ENCODE results near the gene SEC16A.

The SEC16A gene

DNA sequence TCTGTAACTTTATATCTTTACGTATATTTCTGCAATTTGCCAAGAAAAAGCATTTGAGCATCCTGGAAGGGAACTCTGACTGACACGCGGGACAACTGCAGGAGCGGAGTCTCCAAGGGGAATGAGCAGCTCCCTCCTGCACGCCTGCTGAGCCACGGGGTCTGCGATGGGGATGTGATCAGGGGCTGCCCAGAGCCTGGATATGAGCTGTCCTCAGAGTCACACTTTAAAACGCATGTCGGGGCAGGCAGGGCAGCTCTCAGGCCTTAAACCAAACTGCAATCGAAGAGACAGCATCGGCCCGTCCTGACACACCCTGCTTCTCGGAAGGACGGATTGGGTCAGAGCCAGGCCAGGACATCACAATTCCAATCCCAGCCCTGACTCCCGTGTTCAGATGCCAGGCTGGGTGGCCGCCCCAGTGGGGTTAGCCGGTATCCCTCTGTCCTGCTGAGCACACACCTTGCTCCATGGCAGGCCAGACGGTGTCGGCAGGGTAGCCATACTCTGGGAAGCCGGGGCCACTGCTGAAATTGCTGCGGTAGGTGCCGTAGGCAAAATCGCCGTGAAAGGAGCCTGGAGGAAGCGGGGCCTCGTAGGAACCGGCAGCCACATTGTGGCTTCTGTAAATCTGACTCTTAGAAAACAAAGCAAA lies 17.2 kb downstream of the SEC16A start:
- Histone ChIP-seq H3K36me3 (ENCODE audit: control insufficient read depth in 1 of 2, insufficient read depth in 2 of 2, low read length in 2 of 2) (peaks cover 70 to 96% of the 10 kb centered on the region in 2 donors), H3K4me1 (ENCODE audit: control insufficient read depth in 1 of 2, insufficient read depth in 2 of 2, low read length in 2 of 2) (no peaks in the 10 kb centered on the region), H3K4me3 (ENCODE audit: low read depth in 1 of 2, low read length in 2 of 2) (no peak overlapping the region), H3K9ac (ENCODE audit: low read depth in 1 of 2, low read length in 2 of 2) (no peak overlapping the region), H3K27me3 (ENCODE audit: control insufficient read depth in 1 of 2, insufficient read depth in 2 of 2, low read length in 2 of 2) (no peaks in the 10 kb centered on the region), H3K9me3 (ENCODE audit: control insufficient read depth in 1 of 2, low read length in 2 of 2) (no peaks in the 10 kb centered on the region), H3K27ac (ENCODE audit: low read depth, low read length) (no peak overlapping the region)

DNA sequence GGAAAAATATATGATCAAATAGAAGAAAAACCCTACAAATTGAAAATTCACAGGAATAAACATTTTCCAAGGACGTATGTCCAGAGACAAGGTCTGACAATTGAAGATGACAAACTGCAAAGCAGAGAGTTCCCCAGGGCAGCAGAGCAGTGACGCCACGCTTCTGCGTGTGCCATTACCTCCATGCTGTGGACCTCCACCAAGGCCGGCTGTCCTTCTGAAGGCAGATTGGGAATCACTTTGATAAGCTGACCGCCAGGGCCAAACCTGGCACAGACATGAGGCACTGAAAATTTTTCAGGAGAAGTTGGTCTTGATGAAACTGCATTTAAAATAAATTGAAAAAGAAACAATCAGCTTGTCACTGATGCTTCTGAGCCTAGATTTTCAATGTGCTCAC lies 18.6 kb downstream of the SEC16A start:
- Histone ChIP-seq H3K4me3 (ENCODE audit: low read depth in 1 of 2, low read length in 2 of 2) (no peak overlapping the region), H3K9ac (ENCODE audit: low read depth in 1 of 2, low read length in 2 of 2) (no peak overlapping the region), H3K27me3 (ENCODE audit: control insufficient read depth in 1 of 2, insufficient read depth in 2 of 2, low read length in 2 of 2) (no peaks in the 10 kb centered on the region), H3K27ac (ENCODE audit: low read depth, low read length) (no peak overlapping the region), H3K9me3 (ENCODE audit: control insufficient read depth in 1 of 2, low read length in 2 of 2) (no peaks in the 10 kb centered on the region), H3K4me1 (ENCODE audit: control insufficient read depth in 1 of 2, insufficient read depth in 2 of 2, low read length in 2 of 2) (no peaks in the 10 kb centered on the region), H3K36me3 (ENCODE audit: control insufficient read depth in 1 of 2, insufficient read depth in 2 of 2, low read length in 2 of 2) (peaks cover 72 to 94% of the 10 kb centered on the region in 2 donors)

DNA sequence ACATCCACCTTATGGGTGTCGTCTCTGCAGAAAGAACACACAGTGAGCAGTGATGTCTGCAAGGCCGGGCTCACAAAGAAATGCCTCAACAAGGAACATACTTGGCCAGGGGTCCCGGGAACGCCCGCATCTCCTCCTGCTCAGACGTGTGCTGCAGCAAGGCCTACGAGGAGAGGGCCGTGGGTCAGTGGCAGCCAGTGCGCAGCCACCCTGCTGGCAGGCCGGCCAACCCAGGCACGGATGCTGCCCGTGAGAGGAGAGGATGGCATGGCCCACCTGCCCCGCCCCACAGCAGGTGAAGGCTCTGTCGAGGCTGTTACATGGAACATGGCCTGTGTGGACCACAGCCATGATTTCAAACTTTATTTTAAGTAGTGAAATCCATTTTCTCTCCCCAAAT lies 19.3 kb downstream of the SEC16A start:
- H3K4me3 ChIP-seq (ENCODE audit: low read depth in 1 of 2, low read length in 2 of 2), result no peak overlapping the region

DNA sequence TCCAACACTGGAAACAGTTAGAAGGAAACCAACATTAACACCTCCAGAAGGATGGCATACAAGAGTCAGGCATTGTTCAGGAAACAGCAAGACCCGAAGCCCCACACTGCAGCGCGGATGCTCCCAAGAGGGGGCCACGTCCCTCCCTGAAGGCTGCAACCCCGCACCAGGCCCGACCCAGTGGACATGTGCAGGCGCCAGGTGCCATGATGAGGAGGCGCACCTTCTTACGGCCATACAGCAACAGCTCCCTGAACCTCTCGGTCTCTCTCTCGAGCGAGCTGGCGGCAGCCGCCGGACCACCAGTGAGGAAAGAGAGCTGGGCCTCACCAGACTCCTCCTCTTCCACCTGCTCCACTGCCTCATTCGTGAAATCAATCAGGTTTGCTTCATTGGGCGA lies 20.2 kb downstream of the SEC16A start:
- Histone ChIP-seq H3K4me3 (ENCODE audit: low read depth in 1 of 2, low read length in 2 of 2) (no peak overlapping the region), H3K27me3 (ENCODE audit: control insufficient read depth in 1 of 2, insufficient read depth in 2 of 2, low read length in 2 of 2) (no peaks in the 10 kb centered on the region), H3K9ac (ENCODE audit: low read depth in 1 of 2, low read length in 2 of 2) (no peak overlapping the region), H3K27ac (ENCODE audit: low read depth, low read length) (no peak overlapping the region), H3K4me1 (ENCODE audit: control insufficient read depth in 1 of 2, insufficient read depth in 2 of 2, low read length in 2 of 2) (no peaks in the 10 kb centered on the region), H3K36me3 (ENCODE audit: control insufficient read depth in 1 of 2, insufficient read depth in 2 of 2, low read length in 2 of 2) (peaks cover 72 to 95% of the 10 kb centered on the region in 2 donors), H3K9me3 (ENCODE audit: control insufficient read depth in 1 of 2, low read length in 2 of 2) (no peaks in the 10 kb centered on the region)

More for the DNA sequence above, 19.3 kb downstream of the SEC16A start:
- H3K9me3 ChIP-seq (ENCODE audit: control insufficient read depth in 1 of 2, low read length in 2 of 2), result no peaks in the 10 kb centered on the region
- H3K27ac ChIP-seq (ENCODE audit: low read depth, low read length), result no peak overlapping the region
- H3K4me1 ChIP-seq (ENCODE audit: control insufficient read depth in 1 of 2, insufficient read depth in 2 of 2, low read length in 2 of 2), result no peaks in the 10 kb centered on the region
- no peak overlapping the region for H3K9ac ChIP-seq (ENCODE audit: low read depth in 1 of 2, low read length in 2 of 2)
- peaks cover 78 to 96% of the 10 kb centered on the region in 2 donors for H3K36me3 ChIP-seq (ENCODE audit: control insufficient read depth in 1 of 2, insufficient read depth in 2 of 2, low read length in 2 of 2)
- H3K27me3 ChIP-seq (ENCODE audit: control insufficient read depth in 1 of 2, insufficient read depth in 2 of 2, low read length in 2 of 2), result no peaks in the 10 kb centered on the region

DNA sequence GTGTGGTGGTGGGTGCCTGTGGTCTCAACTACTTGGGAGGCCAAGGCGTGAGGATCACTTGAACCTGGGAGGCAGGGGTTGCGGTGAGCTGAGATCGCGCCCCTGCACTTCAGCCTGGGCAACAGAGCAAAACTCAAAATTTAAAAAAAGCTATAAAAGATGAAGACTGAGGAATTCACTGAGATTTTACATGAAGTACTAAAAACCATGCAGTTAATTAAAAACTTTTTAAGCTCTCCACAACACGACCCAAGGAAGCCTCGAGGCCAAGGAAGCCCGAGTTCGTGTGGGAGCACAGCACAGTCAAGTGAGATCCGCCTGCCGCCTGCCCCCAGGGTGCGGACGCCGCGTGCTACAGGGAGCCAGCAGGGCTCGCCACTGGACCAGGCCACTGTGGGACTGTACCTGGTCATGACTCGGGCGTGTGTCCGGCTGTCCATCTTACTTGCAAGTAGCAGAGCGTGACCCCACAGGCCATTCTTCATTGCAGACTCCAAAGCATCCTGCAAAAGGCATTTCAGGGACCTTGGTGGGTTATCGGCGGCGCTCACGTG lies 22.0 kb downstream of the SEC16A start:
- Histone ChIP-seq H3K9me3 (ENCODE audit: control insufficient read depth in 1 of 2, low read length in 2 of 2) (no peaks in the 10 kb centered on the region), H3K27ac (ENCODE audit: low read depth, low read length) (no peak overlapping the region), H3K4me3 (ENCODE audit: low read depth in 1 of 2, low read length in 2 of 2) (no peak overlapping the region), H3K36me3 (ENCODE audit: control insufficient read depth in 1 of 2, insufficient read depth in 2 of 2, low read length in 2 of 2) (peaks cover 67 to 95% of the 10 kb centered on the region in 2 donors), H3K9ac (ENCODE audit: low read depth in 1 of 2, low read length in 2 of 2) (no peak overlapping the region), H3K4me1 (ENCODE audit: control insufficient read depth in 1 of 2, insufficient read depth in 2 of 2, low read length in 2 of 2) (no peaks in the 10 kb centered on the region), H3K27me3 (ENCODE audit: control insufficient read depth in 1 of 2, insufficient read depth in 2 of 2, low read length in 2 of 2) (no peaks in the 10 kb centered on the region)

DNA sequence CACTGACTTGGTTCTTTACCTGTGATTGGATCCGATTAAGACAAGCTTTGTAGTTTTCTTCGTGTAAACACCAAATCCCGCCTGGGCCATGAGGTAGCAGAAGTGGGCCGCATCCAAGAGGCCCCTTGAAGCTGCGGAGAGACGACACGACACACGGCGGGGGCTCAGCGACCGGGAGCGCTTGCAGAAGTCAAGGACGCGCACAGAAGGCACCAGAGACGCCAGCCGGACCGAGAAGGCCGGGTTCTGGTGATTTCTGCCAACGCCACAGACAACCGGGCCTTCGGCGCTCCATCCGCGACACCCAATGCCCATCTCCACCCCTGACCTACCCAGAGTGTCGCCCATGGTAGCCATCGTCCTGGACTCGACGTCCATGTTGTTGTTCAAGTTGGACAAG lies 23.4 kb downstream of the SEC16A start:
- H3K4me1 ChIP-seq (ENCODE audit: control insufficient read depth in 1 of 2, insufficient read depth in 2 of 2, low read length in 2 of 2), result no peaks in the 10 kb centered on the region
- H3K27me3 ChIP-seq (ENCODE audit: control insufficient read depth in 1 of 2, insufficient read depth in 2 of 2, low read length in 2 of 2), result no peaks in the 10 kb centered on the region
- peaks cover 71 to 95% of the 10 kb centered on the region in 2 donors for H3K36me3 ChIP-seq (ENCODE audit: control insufficient read depth in 1 of 2, insufficient read depth in 2 of 2, low read length in 2 of 2)
- no peak overlapping the region for H3K4me3 ChIP-seq (ENCODE audit: low read depth in 1 of 2, low read length in 2 of 2)
- no peak overlapping the region for H3K9ac ChIP-seq (ENCODE audit: low read depth in 1 of 2, low read length in 2 of 2)
- H3K27ac ChIP-seq (ENCODE audit: low read depth, low read length), result no peak overlapping the region
- H3K9me3 ChIP-seq (ENCODE audit: control insufficient read depth in 1 of 2, low read length in 2 of 2), result no peaks in the 10 kb centered on the region

DNA sequence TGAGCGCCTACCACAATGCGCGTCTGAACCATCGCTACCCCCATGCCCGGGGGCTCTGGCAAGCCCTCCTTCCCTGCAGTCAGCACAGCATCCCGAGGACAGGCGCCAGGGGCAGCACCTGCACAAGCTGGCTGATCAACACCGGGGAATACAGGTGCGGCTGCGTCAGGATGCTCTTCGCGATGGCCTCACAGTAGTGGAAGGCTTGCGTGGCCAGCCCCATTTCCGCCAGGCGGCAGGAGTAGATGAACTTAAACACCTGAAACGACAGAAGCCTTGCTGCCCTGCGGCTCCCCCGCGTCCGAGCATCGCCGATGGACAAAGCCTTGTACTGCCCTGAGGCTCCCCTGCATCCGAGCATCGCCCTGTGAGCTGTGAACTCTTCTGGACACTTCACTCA lies 25.5 kb downstream of the SEC16A start:
- H3K27ac ChIP-seq (ENCODE audit: low read depth, low read length), result no peak overlapping the region

DNA sequence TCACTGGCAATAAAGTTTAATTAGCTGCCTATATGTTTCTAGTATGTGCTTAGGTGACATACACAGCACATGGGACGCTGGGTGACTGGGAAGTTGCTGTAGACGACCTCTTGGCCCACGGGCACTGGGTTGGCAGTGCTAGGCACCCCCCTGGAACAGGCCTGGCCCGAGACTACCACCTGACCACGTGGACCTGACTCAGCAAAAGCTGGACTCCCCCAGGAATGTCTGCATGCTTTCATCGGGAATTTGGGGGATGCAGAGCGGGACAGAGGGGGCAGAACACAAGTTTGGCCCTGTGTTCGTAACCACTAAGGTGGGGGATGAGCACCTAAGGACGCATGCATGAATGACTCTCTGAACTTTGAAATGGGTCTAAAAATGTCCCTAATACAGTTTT lies 26.6 kb downstream of the SEC16A start:
- no peaks in the 10 kb centered on the region for H3K4me1 ChIP-seq (ENCODE audit: control insufficient read depth in 1 of 2, insufficient read depth in 2 of 2, low read length in 2 of 2)
- no peak overlapping the region for H3K27ac ChIP-seq (ENCODE audit: low read depth, low read length)
- no peak overlapping the region for H3K9ac ChIP-seq (ENCODE audit: low read depth in 1 of 2, low read length in 2 of 2)
- H3K27me3 ChIP-seq (ENCODE audit: control insufficient read depth in 1 of 2, insufficient read depth in 2 of 2, low read length in 2 of 2), result no peaks in the 10 kb centered on the region
- H3K36me3 ChIP-seq (ENCODE audit: control insufficient read depth in 1 of 2, insufficient read depth in 2 of 2, low read length in 2 of 2), result peaks cover 55 to 87% of the 10 kb centered on the region in 2 donors
- H3K9me3 ChIP-seq (ENCODE audit: control insufficient read depth in 1 of 2, low read length in 2 of 2), result no peaks in the 10 kb centered on the region
- no peak overlapping the region for H3K4me3 ChIP-seq (ENCODE audit: low read depth in 1 of 2, low read length in 2 of 2)

More for the DNA sequence above, 25.5 kb downstream of the SEC16A start:
- Histone ChIP-seq H3K4me1 (ENCODE audit: control insufficient read depth in 1 of 2, insufficient read depth in 2 of 2, low read length in 2 of 2) (no peaks in the 10 kb centered on the region), H3K27me3 (ENCODE audit: control insufficient read depth in 1 of 2, insufficient read depth in 2 of 2, low read length in 2 of 2) (no peaks in the 10 kb centered on the region), H3K9me3 (ENCODE audit: control insufficient read depth in 1 of 2, low read length in 2 of 2) (no peaks in the 10 kb centered on the region), H3K9ac (ENCODE audit: low read depth in 1 of 2, low read length in 2 of 2) (no peak overlapping the region), H3K36me3 (ENCODE audit: control insufficient read depth in 1 of 2, insufficient read depth in 2 of 2, low read length in 2 of 2) (peaks cover 61 to 88% of the 10 kb centered on the region in 2 donors), H3K4me3 (ENCODE audit: low read depth in 1 of 2, low read length in 2 of 2) (no peak overlapping the region)

DNA sequence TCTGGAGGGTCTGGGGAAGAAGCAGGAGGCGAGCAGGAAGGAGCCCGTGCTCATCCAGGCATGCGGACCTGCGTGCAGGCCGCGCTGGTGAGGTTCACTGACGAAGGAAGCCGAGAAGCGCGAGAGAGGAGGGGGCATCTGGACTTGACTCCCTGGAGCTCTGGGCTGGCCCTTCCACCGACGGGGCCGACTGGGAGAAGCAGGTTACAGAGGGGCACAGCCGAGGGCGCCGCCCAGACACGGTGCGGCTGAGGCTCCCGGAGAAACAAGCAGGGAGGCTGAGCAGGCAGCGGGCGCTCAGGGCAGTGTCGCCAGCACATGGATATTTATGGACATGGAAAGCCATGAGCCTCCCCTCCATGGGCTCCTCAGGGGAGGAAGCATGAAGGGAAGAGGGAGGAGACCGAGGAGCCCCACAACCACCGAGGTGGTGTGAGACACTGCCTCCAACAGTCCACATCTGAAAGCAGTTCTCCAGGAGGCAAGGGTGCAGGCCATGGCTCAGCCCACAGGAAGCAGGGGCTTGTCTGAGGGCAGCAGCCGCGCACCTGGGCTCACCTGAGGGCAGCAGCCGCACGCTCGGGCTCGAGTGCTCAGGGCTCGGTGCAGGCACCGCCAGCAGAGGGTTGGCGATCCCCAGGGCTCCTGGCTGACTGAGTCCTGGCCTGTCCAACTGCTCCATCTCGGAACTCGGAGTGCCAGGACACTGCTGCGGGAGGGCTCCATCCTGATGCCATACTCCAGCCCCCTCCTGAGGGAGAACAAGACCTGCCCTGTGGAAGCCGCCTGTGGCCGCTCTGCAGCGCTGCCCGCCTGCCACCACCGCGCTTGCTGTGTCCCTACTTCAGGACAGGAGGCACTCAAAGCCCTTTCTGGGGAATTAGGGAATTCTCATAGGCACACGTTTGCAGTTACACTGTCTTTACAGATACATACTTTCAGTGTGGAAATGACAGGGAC lies 27.5 kb downstream of the SEC16A start:
- Histone ChIP-seq H3K9me3 (ENCODE audit: control insufficient read depth in 1 of 2, low read length in 2 of 2) (no peaks in the 10 kb centered on the region), H3K9ac (ENCODE audit: low read depth in 1 of 2, low read length in 2 of 2) (no peak overlapping the region), H3K36me3 (ENCODE audit: control insufficient read depth in 1 of 2, insufficient read depth in 2 of 2, low read length in 2 of 2) (peaks cover 59 to 87% of the 10 kb centered on the region in 2 donors), H3K4me3 (ENCODE audit: low read depth in 1 of 2, low read length in 2 of 2) (no peak overlapping the region), H3K27ac (ENCODE audit: low read depth, low read length) (no peak overlapping the region), H3K4me1 (ENCODE audit: control insufficient read depth in 1 of 2, insufficient read depth in 2 of 2, low read length in 2 of 2) (no peaks in the 10 kb centered on the region), H3K27me3 (ENCODE audit: control insufficient read depth in 1 of 2, insufficient read depth in 2 of 2, low read length in 2 of 2) (no peaks in the 10 kb centered on the region)

Data from duodenal mucosa (tissue), 2 donors.